Brain microvascular endothelial cell (primary cell): ENCODE results near the gene IKZF3.

ENCODE experiments used
- DNase-seq: peaks from one replicate; pipeline ENCODE4 v3.0.0-alpha.2; 2020
- H3K27ac ChIP-seq: fragments of 250-450 bp; sonication (Bioruptor Pico); 2 replicates; pipeline ENCODE4 v1.5.1; 2020; ENCODE audit warnings: mild to moderate bottlenecking, moderate library complexity
- H3K27me3 ChIP-seq: fragments of 250-450 bp; sonication (Bioruptor Pico); replicated peaks from 2 replicates; pipeline ENCODE4 v1.5.1; 2020; ENCODE audit warnings: mild to moderate bottlenecking
- H3K36me3 ChIP-seq: fragments of 250-450 bp; sonication (Bioruptor Pico); replicated peaks from 2 replicates; pipeline ENCODE4 v1.5.1; 2020; ENCODE audit warnings: mild to moderate bottlenecking
- H3K4me3 ChIP-seq: 2 replicates; pipeline ENCODE4 v1.5.1; 2011; ENCODE audit warnings: low read depth, mild to moderate bottlenecking, control low read depth, low read length, moderate library complexity
- in situ Hi-C: cut with HindIII; loops from 2 replicates; pipeline ENCODE4 v1.10.0; 2017; ENCODE audit warnings: low sequenced_read_pairs, low pct_ligation_motif_present
- TF ChIP-seq, protein P1 (sequence below): IDR thresholded peaks from 2 replicates; pipeline ENCODE4 v1.5.1; 2011; ENCODE audit warnings: low read depth, mild to moderate bottlenecking, moderate library complexity, low read length, control low read depth, inconsistent platforms; ENCODE audit errors: missing control alignments

IKZF3 gene

DNA sequence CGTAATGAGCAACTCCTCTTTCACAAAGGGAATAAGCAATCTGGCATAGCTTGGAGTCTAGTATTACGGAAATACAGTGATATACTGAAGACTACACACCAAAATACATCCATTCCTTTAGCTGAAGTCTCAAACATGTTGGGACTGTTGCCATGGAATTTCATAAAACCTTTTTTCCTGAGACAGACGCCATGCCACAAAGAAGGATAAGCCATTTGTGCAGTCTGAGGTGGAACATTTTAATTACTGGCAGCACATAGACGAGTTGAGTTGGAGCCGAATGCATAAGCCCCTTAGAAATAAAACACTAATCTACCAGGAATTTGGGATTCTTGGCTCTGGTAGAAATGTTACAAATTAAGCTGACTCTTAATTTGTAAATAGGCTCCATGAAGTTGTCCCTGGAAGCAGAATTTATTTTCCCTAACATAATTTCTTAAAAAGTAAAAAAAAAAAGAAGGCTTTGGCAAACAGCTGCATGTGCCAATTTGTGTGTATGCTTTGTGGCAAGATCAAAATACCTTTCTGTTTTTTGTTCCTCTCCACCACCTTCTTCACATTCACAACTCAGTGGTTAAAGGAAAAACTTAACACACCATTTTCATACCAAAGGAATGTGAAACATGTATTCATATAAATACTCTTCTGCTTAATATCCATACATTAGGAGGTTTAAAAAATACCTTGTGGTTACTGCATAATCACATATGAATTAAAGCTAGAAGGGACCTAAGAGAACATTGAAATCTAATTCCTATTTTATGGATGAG, 100.9 kb downstream of the IKZF3 start:
- Histone ChIP-seq H3K27ac (no peak overlapping the region), H3K36me3 (no peaks in the 10 kb centered on the region), H3K27me3 (peaks cover 2% of the 10 kb centered on the region), H3K4me3 (no peak overlapping the region)
- TF ChIP-seq, protein P1, sequence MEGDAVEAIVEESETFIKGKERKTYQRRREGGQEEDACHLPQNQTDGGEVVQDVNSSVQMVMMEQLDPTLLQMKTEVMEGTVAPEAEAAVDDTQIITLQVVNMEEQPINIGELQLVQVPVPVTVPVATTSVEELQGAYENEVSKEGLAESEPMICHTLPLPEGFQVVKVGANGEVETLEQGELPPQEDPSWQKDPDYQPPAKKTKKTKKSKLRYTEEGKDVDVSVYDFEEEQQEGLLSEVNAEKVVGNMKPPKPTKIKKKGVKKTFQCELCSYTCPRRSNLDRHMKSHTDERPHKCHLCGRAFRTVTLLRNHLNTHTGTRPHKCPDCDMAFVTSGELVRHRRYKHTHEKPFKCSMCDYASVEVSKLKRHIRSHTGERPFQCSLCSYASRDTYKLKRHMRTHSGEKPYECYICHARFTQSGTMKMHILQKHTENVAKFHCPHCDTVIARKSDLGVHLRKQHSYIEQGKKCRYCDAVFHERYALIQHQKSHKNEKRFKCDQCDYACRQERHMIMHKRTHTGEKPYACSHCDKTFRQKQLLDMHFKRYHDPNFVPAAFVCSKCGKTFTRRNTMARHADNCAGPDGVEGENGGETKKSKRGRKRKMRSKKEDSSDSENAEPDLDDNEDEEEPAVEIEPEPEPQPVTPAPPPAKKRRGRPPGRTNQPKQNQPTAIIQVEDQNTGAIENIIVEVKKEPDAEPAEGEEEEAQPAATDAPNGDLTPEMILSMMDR: no peak
- no peak for DNase-seq
- in situ Hi-C loops: no loop called here

DNA sequence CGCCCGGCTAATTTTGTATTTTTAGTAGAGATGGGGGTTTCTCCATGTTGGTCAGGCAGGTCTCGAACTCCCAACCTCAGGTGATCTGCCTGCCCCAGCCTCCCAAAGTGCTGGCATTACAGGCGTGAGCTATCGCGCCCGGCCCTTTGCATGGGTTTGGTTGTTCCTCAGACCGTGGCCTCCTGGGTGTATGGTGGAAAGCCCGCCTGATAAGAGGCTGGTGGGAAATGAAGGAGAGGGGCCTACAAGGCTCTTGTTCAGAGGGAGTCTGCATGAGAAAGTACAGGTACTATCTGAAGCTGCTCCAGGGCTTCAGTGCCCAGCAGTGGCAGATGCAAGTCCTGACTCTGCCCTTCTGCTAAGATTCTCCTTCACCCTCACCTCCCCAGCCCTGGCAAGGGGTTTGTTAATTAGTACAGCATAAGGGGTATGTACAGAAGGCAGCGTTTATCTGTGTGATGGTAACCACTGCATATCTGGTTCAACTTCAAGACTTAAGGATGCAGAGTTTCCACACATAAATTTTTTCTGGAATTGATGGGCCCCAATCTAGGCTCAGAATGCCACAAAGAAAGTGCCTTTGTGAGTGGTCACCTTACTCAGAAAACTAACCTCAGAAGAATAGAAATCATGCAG, 102.1 kb downstream of the IKZF3 start:
- Histone ChIP-seq H3K36me3 (no peaks in the 10 kb centered on the region), H3K27ac (no peak overlapping the region), H3K27me3 (peaks cover 2% of the 10 kb centered on the region), H3K4me3 (no peak overlapping the region)
- in situ Hi-C loops: no loop called here
- DNase-seq: no peak
- TF ChIP-seq, protein P1: no peak

DNA sequence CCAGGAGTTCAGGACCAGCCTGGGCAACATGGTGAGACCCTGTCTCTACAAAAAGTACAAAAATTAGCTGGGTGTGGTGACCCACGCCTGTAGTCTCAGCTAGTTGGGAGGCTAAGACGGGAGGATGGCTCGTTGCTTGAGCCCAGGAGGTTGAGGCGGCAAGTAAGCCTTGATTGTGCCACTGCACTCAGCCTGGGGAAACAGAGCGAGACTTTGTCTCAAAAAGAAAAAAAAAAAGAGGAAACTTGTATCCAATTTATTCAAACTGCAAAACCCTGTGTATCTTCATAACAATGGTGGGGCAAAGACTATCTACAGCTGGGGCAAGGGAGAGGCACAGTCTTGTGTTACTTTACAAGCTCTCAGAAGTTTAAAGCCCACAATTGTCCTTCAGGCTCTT, 104.9 kb downstream of the IKZF3 start:
- Histone ChIP-seq H3K36me3 (no peaks in the 10 kb centered on the region), H3K4me3 (no peak overlapping the region), H3K27me3 (no peaks in the 10 kb centered on the region), H3K27ac (no peak overlapping the region)
- in situ Hi-C loops: no loop called here
- DNase-seq: no peak
- TF ChIP-seq, protein P1: no peak

DNA sequence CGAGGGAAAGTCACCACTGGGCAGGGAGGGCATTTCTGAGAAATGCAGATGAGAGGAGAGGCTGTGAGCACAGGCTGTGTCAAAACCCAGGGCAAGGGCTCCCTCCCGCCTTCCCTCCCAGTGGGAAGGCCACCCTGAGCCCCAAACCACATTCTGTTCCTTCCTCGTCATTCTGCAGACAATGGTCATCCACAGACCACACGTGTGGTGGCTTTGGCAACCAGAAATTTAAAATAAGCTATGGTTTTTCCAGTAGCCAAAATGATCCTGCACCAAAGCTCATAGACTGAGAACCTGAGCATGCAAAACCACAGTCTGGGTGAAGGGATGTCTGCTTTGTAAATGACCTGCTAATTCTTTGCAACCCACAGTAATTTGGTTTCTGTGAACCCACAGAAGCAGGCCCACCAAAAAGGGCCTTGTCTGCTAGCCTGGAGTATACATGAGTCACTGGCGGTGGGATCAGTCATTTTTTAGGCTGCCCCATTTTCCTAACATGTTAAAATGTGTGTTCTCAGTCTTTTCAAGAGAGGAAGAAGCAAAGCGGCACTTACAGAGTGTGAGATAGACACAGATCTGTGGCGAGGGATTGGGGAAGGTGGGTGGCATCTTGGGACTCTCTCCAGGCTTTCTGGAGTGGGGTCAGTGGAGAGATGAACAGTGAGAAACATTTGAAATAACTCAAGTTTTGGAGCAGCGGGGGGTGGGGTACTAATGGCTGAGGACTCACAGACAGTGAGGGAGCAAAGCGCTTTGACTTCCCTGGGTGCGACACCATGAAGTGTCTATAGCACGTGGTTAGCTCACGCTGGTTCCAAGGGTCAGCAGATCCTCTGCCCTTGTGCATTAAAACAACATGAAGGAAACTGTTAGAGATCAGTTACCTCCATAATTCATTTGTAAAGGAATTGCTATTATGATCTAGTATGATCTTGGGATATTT, 105.9 kb downstream of the IKZF3 start:
- DNase-seq: no peak
- TF ChIP-seq, protein P1: no peak
- Histone ChIP-seq H3K36me3 (no peaks in the 10 kb centered on the region), H3K27ac (no peak overlapping the region), H3K4me3 (no peak overlapping the region), H3K27me3 (no peaks in the 10 kb centered on the region)
- in situ Hi-C loops: no loop called here

DNA sequence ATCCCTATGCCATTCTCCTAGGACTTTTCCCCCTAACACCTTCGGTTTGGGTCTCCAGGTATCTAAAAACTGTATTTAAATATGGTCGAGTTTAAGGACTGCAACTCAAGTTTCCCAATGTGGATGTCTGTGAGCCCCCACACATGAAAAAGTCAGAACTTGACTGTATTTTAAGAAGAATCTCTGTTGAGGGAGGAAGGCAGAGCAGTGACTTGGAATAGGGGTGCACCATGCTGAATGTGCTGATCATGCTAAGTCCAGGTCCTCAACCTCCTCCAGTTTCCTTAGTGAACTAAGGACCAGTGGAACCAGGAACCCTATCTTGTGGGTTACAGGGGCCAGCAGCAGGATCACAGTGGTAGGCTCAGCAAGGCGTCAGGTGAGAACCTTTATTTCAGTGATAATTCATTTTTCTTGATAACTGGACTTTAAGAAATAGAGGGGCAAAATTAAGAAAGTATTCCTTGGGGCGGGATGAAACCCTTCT, 106.9 kb downstream of the IKZF3 start:
- H3K36me3 ChIP-seq: no peaks in the 10 kb centered on the region
- H3K4me3 ChIP-seq: no peak overlapping the region
- DNase-seq: no peak
- H3K27ac ChIP-seq: no peak overlapping the region
- in situ Hi-C loops: no loop called here
- TF ChIP-seq, protein P1: no peak
- H3K27me3 ChIP-seq: no peaks in the 10 kb centered on the region
